Spleen (tissue), 7 donors: ENCODE measurements around the gene PEPD.

ENCODE experiments used
- POLR2AphosphoS5 ChIP-seq, 3 donors: sonication (generic); formaldehyde crosslinking; IDR thresholded peaks; one replicate each; pipeline ENCODE4 v1.5.1; 2017; ENCODE audit warnings: antibody characterized with exemption in 3 of 3
- TF ChIP-seq, protein P1 (sequence below), 11 experiments: fragments of 200-600 bp in 7 of 11; fragments of 450-650 bp in 4 of 11; sonication (generic) in 4 of 11; IDR thresholded peaks in 8 of 11; conservative IDR thresholded peaks in 3 of 11; 1 replicate in 7 of 11; 2 replicates in 4 of 11; pipeline versions ENCODE4 v1.4.0 to v1.8.0; 2016 to 2021; ENCODE audit warnings: antibody characterized with exemption in 11 of 11, inconsistent platforms in 4 of 11, mild to moderate bottlenecking in 1 of 11
- donor health status: DM: no; HTN: no; CAD: no; lungs with moderate emphysema.
- donor health status: DM: no; HTN: no; CAD: no.
- donor health status: DM: no; HTN: no; CAD: no.

DNA sequence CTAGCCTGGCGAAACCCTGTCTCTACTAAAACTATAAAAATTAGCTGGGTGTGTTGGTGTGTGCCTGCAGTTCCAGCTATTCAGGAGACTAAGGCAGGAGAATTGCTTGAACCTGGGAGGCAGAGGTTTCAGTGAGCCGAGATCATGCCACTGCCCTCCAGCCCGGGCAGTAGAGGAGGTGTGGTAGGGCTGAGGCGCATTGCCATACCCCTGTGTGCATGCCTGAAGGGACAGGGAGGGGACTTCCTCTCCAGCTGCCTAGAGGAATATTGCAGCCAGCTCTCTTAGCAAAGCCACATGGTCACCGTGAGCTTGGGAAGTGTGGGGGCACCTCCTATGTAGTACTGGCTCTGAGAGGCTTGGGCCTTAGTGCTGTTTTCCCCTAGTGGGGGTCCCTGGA is 29.2 kb upstream of the PEPD start:
- TF ChIP-seq POLR2AphosphoS5 (IDR thresholded peaks at IDR 0.05): no peak
- TF ChIP-seq, protein P1, sequence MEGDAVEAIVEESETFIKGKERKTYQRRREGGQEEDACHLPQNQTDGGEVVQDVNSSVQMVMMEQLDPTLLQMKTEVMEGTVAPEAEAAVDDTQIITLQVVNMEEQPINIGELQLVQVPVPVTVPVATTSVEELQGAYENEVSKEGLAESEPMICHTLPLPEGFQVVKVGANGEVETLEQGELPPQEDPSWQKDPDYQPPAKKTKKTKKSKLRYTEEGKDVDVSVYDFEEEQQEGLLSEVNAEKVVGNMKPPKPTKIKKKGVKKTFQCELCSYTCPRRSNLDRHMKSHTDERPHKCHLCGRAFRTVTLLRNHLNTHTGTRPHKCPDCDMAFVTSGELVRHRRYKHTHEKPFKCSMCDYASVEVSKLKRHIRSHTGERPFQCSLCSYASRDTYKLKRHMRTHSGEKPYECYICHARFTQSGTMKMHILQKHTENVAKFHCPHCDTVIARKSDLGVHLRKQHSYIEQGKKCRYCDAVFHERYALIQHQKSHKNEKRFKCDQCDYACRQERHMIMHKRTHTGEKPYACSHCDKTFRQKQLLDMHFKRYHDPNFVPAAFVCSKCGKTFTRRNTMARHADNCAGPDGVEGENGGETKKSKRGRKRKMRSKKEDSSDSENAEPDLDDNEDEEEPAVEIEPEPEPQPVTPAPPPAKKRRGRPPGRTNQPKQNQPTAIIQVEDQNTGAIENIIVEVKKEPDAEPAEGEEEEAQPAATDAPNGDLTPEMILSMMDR (IDR thresholded peaks at IDR 0.05 in 8 of 11, conservative IDR thresholded peaks at IDR 0.05 in 3 of 11): no peak
